ENCODE results near the gene EBF4.

EBF4 gene

GRCh38 chr20:2799271-2799670 lies 106.7 kb downstream of the EBF4 start:
- Histone ChIP-seq H3K9ac (ENCODE audit: low read length) (no peak overlapping the region), H2AFZ (ENCODE audit: low read depth, low read length, severe bottlenecking) (no peak overlapping the region), H3K27me3 (ENCODE audit: low read length) (no peaks in the 10 kb centered on the region), H3K4me2 (ENCODE audit: low read depth, low read length, poor library complexity, severe bottlenecking) (no peak overlapping the region), H3K79me2 (ENCODE audit: insufficient read depth, low read length) (no peaks in the 10 kb centered on the region), H3K9me2 (replicated peaks; ENCODE audit: insufficient read depth, low read length) (no peaks in the 10 kb centered on the region), H3K27ac (ENCODE audit: low read depth, low read length) (no peak overlapping the region), H3F3A (ENCODE audit: insufficient read depth) (no peaks in the 10 kb centered on the region), H4K20me1 (ENCODE audit: low read depth, low read length) (no peaks in the 10 kb centered on the region), H3K9me3 (ENCODE audit: insufficient read depth, low read length) (no peaks in the 10 kb centered on the region), H3K4me3 (ENCODE audit: insufficient read depth, low read length, poor library complexity, severe bottlenecking) (no peak overlapping the region), H3K36me3 (ENCODE audit: low read length) (no peaks in the 10 kb centered on the region)
- TF ChIP-seq CTCF (IDR thresholded peaks at IDR 0.05; ENCODE audit: insufficient read depth, low read length, poor library complexity, severe bottlenecking) (no peak), EZH2phosphoT487 (conservative IDR thresholded peaks at IDR 0.05; ENCODE audit: low read length) (no peak)

GRCh38 chr20:2799688-2800520 lies 107.3 kb downstream of the EBF4 start:
- H4K20me1 ChIP-seq (ENCODE audit: low read depth, low read length) = no peaks in the 10 kb centered on the region
- TF ChIP-seq EZH2phosphoT487 (conservative IDR thresholded peaks at IDR 0.05; ENCODE audit: low read length) = no peak
- TF ChIP-seq CTCF (IDR thresholded peaks at IDR 0.05; ENCODE audit: insufficient read depth, low read length, poor library complexity, severe bottlenecking) = no peak
- no peaks in the 10 kb centered on the region for H3K9me2 ChIP-seq (replicated peaks; ENCODE audit: insufficient read depth, low read length)
- no peak overlapping the region for H3K4me2 ChIP-seq (ENCODE audit: low read depth, low read length, poor library complexity, severe bottlenecking)
- no peaks in the 10 kb centered on the region for H3K27me3 ChIP-seq (ENCODE audit: low read length)
- no peaks in the 10 kb centered on the region for H3F3A ChIP-seq (ENCODE audit: insufficient read depth)
- no peaks in the 10 kb centered on the region for H3K36me3 ChIP-seq (ENCODE audit: low read length)
- no peak overlapping the region for H3K9ac ChIP-seq (ENCODE audit: low read length)
- no peaks in the 10 kb centered on the region for H3K79me2 ChIP-seq (ENCODE audit: insufficient read depth, low read length)
- H3K27ac ChIP-seq (ENCODE audit: low read depth, low read length) = no peak overlapping the region
- H2AFZ ChIP-seq (ENCODE audit: low read depth, low read length, severe bottlenecking) = no peak overlapping the region
- H3K4me3 ChIP-seq (ENCODE audit: insufficient read depth, low read length, poor library complexity, severe bottlenecking) = no peak overlapping the region
- no peaks in the 10 kb centered on the region for H3K9me3 ChIP-seq (ENCODE audit: insufficient read depth, low read length)

- no peak within 1 kb of the TSS for H3K4me3 ChIP-seq (ENCODE audit: insufficient read depth, low read length, poor library complexity, severe bottlenecking)
- H3K79me2 ChIP-seq (ENCODE audit: insufficient read depth, low read length) = no peaks in the 10 kb centered on the region
- no peaks in the 10 kb centered on the region for H3K9me3 ChIP-seq (ENCODE audit: insufficient read depth, low read length)
- H3K9ac ChIP-seq (ENCODE audit: low read length) = no peak within 1 kb of the TSS
- H3K9me2 ChIP-seq (replicated peaks; ENCODE audit: insufficient read depth, low read length) = no peaks in the 10 kb centered on the region
- H3F3A ChIP-seq (ENCODE audit: insufficient read depth) = no peaks in the 10 kb centered on the region
- no peaks in the 10 kb centered on the region for H3K36me3 ChIP-seq (ENCODE audit: low read length)
- no peak within 1 kb of the TSS for H3K27ac ChIP-seq (ENCODE audit: low read depth, low read length)
- no peak within 1 kb of the TSS for H3K4me2 ChIP-seq (ENCODE audit: low read depth, low read length, poor library complexity, severe bottlenecking)
- no peaks in the 10 kb centered on the region for H4K20me1 ChIP-seq (ENCODE audit: low read depth, low read length)
- no peak within 1 kb of the TSS for H2AFZ ChIP-seq (ENCODE audit: low read depth, low read length, severe bottlenecking)
- no peaks in the 10 kb centered on the region for H3K27me3 ChIP-seq (ENCODE audit: low read length)
- TF ChIP-seq CTCF (IDR thresholded peaks at IDR 0.05; ENCODE audit: insufficient read depth, low read length, poor library complexity, severe bottlenecking) (no peak), EZH2phosphoT487 (conservative IDR thresholded peaks at IDR 0.05; ENCODE audit: low read length) (no peak)
These were observed 108.1 kb downstream of the EBF4 start, which contains the start of gene CPXM1 for GRCh38 chr20:2800521-2801285. Gene CPXM1, minus strand, starts transcription at chr20:2800627. Its CDS starts 55 bp downstream, at chr20:2800572.

Data from SU-DHL-6 (cell line).